ENCODE results near the gene COL4A2.
"Not testable (repeated sequence)": the region's sequence is repeated elsewhere in the genome, so short reads cannot be mapped to it uniquely, and the experiment has no call there.

Gene COL4A2

DNA sequence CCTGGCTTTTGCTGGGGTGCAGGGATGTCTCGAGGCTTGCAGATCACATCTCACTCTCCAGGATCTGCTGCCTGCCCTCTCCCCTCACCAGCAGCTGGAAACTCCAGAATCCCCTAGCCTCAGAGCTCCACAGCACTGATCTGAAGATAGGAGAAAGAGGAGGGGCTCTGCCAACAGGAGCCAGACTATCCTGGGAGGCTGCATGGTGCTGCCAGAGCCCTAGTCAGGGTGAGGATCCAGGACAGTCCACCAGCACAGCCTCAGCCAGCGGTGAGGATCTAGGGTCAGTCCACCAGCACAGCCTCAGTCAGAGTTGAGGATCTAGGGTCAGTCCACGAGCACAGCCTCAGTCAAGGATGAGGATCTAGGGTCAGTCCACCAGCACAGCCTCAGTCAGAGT, 189.2 kb downstream of the COL4A2 start:
- no peak for DNase-seq (ENCODE audit: low spot score)

DNA sequence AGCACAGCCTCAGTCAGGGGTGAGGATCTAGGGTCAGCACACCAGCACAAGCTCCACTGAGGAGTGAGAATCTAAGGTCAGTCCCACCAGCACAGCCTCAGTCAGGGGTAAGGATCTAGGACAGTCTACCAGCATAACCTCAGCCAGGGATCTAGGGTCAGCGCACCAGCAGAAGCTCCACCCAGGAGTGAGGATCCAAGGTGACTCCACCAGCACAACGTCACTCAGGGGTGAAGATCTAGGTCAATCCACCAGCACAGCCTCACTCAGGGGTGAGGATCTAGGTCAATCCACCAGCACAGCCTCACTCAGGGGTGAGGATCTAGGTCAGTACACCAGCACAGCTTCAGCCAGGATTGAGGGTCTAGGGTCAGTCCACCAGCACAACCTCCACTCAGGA, 189.9 kb downstream of the COL4A2 start:
- no peak for DNase-seq (ENCODE audit: low spot score)

DNA sequence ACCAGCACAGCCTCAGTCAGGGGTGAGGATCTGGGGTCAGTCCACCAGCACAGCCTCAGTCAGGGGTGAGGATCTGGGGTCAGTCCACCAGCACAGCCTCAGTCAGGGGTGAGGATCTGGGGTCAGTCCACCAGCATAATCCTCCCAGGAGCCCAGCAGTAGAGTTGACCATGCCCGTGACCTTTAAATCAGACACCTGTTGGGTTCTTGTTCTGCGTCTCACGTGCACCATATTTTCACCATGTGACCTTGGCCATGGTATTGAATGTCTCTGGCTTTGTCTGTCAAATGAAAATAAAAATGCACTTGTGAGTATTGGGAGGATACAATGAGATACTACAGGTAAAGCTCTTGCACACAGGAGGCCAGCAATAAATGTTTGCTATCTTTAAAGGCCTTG, 190.8 kb downstream of the COL4A2 start:
- DNase-seq (ENCODE audit: low spot score) = not testable (repeated sequence)

DNA sequence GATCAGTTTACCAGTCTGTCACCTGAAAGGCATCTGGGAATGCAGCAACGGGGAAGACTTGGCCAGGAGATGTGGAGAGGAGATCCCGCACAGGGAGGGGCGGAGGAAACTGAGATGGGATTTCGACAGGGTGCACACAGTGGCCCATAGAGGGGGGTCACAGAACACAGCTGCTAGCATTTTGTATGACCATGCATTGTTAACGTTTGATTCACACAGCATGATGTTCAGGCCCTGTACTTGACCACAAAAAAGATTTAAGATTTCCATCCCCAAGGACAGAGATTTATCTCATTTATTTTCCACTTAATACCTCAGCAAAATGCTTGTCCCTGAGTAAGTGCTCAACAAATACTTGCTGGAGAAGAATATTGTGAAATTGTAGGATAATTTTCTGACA, 191.2 kb downstream of the COL4A2 start:
- DNase-seq (ENCODE audit: low spot score) = no peak

DNA sequence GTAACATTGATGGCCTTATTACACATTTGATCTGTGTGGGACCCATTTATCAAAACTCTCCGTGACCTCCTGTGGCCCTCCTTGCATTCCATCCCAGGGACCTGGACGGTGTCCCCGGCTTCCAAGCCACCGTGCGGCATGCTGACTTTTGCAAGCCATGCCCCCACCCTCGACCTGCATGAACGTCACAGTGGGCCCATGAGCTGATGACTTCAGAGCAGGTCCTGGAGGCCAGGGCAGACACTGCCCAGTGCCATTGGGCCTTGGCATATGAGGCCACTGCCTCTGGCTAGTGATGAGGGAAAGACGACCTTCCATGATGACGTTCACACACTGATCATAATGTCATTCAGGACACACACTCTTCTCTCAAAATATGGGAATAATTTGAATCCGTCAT, 191.7 kb downstream of the COL4A2 start:
- no peak for DNase-seq (ENCODE audit: low spot score)

DNA sequence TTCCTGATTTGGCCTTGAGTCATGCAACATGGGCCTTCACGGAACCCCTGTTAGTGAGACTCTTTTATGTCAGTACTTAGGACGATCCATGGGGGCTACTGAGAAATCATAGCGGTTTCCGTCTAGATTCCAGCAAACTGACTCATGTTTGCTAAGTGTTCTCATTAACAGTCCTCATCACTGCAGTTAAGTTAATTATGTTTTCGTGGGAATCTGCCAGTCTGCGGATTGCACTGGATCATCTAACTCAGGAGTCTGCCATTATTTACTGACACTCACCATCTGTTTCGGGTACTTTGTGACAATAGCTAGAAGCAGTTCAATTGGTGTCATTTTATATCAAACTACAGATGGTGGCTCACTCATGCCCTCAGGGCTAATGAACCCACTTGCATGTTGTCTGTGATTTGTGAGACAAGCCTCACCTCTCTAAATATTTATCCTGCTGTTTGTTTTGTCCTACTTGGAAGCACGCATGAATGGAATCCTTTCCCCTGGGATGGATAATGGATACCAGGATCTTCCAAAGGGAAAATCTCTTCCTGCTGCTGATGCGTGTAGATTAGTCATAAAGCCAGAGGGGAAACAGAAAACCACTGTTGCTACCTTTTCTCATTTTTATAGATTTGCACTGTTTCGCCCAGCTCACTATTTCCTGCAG, 192.7 kb downstream of the COL4A2 start:
- DNase-seq (ENCODE audit: low spot score) = no peak

DNA sequence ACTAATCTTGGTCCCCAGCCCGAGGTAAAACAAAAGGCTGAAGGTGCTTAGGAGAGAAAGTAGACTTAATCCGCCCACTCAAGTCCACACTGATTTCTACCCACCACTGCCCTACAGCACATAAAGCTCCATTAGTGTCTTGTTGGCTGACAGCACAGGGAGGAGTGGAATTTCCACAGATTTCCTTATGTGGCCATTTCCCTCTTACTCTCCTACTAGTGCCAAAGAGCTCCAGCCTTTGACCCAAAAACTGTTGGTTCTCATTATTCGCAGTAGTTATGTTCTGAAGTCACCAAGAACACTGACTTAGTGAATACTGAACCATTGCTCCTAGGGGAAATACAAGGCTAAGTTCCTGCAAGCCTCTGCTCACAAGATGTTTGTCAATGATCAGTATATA, 193.3 kb downstream of the COL4A2 start:
- no peak for DNase-seq (ENCODE audit: low spot score)

DNA sequence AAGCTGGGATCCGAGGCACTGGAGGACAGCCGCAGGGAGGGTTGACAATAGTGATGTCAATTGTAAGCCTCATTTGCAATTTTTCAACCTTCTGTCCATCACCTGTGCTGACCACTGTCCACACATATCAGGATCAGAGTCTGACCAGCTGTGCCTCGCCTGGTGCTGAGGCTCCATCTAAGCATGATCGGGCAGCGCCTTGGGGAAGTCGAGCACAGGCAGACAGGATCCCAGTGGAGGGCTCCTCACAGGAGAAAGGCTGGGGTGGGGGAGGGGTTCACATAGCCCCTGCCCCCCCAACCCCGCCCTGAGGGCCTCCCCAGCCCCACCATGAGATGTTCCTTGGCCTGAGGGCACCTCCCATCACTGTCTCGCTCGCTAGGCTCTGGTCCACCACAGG, 194.1 kb downstream of the COL4A2 start:
- DNase-seq (ENCODE audit: low spot score) = no peak

DNA sequence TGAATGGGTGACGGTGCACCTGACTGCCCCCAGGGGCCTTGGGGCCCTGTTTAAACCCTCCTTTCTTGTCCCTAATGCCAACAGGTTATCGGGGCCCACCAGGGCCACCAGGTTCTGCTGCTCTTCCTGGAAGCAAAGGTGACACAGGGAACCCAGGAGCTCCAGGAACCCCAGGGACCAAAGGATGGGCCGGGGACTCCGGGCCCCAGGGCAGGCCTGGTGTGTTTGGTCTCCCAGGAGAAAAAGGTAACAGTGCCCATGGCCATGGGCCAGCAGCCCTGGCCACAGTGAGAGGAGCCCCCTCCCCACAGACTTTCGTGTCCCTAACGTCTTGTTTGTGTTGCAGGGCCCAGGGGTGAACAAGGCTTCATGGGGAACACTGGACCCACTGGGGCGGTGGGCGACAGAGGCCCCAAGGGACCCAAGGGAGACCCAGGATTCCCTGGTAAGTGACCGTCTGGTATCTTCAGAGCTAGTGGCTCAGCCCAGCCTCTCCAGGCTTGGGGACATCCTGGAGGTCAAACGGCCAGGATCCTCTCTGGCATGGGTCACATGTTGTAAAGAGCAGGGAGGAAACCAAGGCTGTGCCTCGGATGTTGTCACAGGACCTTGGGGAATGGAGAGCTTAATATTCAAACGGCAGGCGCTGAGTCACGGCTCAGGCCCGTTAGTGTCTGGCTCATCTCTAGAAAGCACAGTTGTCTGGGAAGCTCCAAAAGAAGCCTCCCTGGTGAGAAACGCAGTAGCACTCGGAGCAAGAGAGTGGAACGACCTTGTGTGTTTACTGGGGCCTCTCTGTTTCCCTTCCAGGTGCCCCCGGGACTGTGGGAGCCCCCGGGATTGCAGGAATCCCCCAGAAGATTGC, 196.2 kb downstream of the COL4A2 start:
- DNase-seq (ENCODE audit: low spot score) = no peak

DNA sequence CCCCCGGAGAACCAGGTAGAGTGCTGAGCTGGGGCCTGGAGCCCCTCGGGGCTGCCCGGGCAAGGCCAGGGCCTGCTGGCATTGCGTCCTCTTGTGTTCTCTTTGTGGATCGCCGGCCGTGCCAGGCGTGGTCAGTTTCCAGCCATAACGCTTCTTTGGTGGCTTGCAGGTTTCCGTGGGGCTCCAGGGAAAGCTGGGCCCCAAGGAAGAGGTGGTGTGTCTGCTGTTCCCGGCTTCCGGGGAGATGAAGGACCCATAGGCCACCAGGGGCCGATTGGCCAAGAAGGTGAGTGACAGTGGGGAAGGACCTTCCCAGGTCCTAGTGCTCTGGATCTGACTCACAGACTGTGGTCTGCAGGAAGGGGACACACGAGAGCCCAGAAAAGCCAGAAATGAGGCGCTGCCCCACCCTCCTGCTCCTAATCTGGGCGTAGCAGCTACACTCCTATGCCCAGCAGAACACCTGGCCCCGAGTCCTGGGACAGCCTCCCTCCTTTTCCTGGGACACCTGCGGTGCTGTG, 197.0 kb downstream of the COL4A2 start:
- DNase-seq (ENCODE audit: low spot score) = no peak

DNA sequence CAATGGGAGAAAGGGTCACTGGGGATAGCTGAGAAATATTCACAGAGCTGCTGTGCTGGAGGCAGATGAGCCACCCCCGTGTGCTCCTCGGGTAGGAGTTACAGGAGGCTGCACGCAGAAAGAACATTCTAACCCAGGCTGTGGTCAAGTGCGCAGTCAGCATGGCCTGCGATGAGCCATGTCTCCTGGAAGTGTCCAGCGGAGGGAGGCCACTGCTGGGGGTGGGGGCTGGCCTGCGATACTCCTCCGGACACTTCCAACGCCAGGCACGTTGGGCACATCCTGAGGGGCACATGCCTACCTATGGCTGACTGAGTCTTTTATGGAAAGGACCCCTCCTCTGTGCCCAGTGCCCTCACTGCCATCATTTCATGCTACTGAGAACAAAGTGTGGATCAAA, 198.5 kb downstream of the COL4A2 start:
- DNase-seq (ENCODE audit: low spot score) = no peak

DNA sequence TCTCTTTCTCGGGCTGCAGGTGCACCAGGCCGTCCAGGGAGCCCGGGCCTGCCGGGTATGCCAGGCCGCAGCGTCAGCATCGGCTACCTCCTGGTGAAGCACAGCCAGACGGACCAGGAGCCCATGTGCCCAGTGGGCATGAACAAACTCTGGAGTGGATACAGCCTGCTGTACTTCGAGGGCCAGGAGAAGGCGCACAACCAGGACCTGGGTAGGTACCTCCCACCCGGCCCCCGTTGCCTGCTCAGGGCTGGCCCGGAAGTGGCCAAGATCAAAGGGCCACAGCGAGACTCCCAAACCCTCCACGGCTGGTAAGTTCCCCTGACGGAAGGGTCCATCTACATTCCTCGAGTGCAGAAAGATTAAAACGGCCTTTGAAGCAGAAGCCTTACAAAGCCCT, 199.3 kb downstream of the COL4A2 start:
- no peak for DNase-seq (ENCODE audit: low spot score)

DNA sequence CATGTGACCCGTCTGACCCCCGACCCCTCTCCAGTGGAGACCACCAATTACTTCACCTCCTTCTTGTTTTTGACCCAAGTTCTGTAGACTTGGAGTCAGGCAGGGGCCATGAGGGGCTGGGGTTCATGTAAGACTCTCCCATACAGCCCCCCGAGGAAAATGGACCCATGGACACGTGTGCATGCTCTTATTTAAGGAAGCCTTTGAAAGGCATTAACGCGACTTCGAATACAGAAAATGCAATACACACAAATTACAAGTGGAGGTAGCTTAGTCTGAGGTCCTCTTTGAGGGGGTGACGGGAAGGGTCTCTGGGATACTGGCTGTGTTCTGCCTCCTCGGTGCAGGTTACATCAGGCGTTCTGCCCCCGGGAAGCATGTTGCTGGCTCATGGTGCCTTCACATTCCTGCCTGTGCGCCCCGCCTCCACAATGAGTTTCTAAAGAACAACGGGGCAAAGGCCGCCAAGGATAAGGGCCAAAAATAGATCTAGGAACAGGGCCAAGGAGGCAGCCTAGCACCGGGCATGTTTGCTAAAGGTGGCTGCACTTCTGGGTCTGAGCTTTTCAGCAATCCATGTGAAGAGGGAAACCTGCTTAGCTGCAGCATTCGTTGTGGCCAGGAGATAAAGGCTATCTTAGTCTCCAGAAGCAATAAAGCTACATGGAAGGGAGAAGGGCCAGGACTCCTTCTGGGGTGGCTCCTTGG, 199.9 kb downstream of the COL4A2 start:
- peak; percentile 90 for DNase-seq (ENCODE audit: low spot score)

DNA sequence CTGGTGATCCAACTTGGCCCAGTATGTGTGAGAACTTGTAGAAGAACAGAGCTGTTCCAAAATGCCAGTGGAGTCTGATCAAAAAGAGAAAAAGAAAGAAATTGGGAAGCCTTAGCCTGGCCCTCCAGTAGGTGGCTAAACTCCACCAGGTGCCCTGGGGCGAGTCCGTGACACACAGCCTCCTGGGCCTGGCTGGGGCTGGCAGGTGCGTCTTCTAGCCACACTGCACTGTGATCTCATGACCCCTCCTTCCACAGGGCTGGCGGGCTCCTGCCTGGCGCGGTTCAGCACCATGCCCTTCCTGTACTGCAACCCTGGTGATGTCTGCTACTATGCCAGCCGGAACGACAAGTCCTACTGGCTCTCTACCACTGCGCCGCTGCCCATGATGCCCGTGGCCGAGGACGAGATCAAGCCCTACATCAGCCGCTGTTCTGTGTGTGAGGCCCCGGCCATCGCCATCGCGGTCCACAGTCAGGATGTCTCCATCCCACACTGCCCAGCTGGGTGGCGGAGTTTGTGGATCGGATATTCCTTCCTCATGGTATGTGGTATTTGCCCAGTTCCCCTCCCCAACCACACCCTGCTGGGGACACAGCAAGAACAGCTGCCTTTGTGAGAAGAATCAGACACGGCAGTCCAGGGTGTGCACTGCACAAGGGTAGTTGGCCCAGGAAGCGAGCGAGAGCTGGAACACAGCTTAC, 200.7 kb downstream of the COL4A2 start:
- DNase-seq (ENCODE audit: low spot score) = peak; percentile 82

DNA sequence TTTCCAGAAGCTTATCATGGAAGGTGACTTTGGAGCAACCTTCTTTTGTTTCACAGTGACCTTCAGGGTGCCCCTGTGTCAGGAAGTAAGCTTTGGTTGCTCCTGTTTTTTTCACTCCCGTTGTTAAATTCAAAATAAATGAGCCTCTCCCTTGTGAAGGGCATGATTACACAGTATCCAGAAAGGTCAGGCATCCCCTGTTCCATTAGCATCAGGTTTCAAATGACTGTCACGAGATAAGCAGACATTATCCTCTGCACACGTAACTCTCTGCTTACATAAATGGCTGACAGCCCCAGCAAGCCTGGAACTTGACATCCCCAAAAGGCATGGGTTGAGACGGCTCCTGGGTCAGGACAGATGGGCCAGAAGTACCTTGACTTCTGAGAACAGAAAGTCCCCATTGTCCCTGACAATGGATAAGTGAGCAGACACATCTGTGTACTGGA, 202.4 kb downstream of the COL4A2 start:
- no peak for DNase-seq (ENCODE audit: low spot score)

DNA sequence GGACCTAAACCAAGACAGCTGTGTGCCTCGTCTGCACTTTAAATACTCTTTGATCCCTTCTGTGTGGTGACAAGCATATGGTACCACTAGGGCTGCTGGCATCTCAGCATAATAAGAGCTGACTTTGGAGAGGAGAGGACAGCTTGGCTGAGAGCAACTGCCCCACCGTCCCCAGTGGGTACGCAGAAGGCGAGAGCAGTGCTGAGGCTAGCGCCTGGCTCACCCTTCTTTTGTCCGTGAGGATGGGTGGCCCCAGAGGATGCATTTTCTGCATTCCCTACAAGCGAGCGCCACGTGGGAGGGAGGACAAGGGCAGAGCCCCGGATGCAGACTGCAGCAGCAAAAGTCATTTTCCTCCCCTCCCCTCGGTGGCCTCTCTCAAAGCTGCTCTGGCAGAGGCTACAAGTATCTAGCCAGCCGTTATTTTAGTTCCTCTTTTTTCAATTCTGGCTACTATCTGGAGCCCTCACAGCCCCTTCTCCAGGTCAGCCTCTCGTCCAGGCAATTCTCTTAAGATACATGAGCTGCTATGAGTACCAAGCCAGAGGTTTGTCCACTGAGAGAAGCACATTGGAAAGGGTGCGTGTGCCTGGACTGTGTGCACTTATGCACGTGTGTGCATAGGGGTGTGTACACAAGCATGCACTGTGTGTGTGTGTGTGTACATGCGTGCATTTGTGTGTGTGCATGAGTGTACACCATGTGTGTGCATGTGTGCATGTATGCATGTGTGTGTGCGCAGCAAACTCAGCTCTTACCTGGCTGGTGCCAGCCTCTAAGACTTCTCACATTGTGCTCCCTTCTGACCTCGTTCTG, 203.1 kb downstream of the COL4A2 start:
- no peak for DNase-seq (ENCODE audit: low spot score)

DNA sequence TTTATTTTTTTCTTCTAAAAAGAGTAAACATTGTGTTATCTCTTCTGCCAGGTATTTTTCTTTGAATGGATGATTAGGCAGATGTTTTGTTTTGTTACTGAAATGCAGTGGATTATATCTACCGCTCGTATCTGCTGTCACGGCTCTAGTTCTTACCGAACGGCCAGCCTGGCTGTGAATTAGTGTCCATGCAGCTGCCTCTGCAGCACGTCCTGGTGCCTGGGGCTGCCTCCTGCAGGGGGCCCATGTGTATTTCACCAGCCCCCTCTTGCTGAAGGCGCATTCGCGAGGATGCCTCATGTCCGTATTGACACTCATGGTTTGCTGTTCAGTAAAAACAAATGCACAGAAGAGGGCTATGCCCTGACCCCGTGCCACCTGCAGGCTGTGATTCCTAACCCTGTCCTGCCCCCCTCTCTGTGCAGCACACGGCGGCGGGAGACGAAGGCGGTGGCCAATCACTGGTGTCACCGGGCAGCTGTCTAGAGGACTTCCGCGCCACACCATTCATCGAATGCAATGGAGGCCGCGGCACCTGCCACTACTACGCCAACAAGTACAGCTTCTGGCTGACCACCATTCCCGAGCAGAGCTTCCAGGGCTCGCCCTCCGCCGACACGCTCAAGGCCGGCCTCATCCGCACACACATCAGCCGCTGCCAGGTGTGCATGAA, 204.6 kb downstream of the COL4A2 start:
- DNase-seq (ENCODE audit: low spot score) = no peak

DNA sequence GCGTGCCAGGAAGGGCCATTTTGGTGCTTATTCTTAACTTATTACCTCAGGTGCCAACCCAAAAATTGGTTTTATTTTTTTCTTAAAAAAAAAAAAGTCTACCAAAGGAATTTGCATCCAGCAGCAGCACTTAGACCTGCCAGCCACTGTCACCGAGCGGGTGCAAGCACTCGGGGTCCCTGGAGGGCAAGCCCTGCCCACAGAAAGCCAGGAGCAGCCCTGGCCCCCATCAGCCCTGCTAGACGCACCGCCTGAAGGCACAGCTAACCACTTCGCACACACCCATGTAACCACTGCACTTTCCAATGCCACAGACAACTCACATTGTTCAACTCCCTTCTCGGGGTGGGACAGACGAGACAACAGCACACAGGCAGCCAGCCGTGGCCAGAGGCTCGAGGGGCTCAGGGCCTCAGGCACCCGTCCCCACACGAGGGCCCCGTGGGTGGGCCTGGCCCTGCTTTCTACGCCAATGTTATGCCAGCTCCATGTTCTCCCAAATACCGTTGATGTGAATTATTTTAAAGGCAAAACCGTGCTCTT, 205.2 kb downstream of the COL4A2 start:
- DNase-seq (ENCODE audit: low spot score) = no peak

DNA sequence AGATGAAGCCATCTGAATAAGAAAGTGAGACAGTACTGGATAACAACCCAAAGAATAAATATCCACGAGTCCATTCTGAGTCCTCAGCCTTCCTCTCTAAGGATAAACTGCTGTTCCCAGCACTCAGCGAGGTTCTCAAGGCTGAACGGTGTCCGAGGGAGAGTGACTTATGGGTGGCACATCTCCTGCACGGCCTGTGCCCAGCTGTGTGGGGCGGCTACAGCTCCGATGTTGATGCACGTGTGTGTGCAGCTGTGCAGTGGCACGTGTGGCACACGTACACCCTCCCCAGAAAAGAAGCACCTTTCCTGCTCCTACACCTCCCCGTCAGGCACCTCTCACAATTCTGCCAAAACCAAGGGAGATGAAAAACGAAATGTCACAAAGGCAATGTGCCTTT, 209.4 kb downstream of the COL4A2 start:
- no peak for DNase-seq (ENCODE audit: low spot score)

DNA sequence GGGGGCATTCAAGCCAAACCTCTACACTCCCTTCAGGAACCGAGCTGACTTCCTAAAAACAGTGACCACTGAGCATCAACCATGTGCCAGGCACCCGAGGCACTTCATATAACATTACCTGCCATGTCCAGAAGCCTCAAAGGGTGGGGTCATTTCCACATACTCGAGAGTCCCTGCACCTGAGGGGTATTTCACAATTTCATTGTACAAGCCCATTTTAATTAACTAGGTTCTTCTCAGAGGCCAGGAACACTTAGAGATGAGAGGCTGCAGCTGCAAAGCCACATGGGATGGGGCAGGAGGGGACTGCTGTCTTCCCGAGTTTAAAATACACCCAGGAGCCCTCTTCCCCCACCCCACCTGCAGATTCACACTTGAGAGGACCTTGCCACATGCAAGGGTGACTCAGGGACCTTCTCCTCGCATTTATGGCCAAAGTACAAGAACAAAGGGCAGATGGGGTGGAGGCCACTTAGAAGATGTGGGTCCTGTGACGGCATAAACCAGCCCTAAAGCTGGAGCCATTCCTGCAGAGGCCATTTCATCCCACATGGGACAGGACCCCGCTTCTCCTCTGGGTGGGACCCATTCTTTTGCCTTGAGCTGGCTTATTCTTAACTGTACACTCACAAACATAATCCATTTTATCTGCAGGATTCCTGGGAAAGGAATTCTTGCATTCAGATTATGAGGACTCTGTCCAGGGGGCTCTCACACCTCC, 210.6 kb downstream of the COL4A2 start:
- DNase-seq (ENCODE audit: low spot score) = peak; percentile 52

All from LoVo (cell line).